ENCODE measurements around the gene KRT9.
"Not testable (repeated sequence)": the region's sequence is repeated elsewhere in the genome, so short reads cannot be mapped to it uniquely, and the experiment has no call there.

The KRT9 gene

GRCh38 chr17:41599680-41600079 lies 27.8 kb upstream of the KRT9 start:
- no peak for DNase-seq

- DNase-seq: no peak
These were observed 23.7 kb upstream of the KRT9 start for GRCh38 chr17:41595585-41595984.

GRCh38 chr17:41594363-41594915 lies 22.6 kb upstream of the KRT9 start:
- no peak for DNase-seq

- DNase-seq: no peak
These were observed 21.6 kb upstream of the KRT9 start for GRCh38 chr17:41593306-41593981.

GRCh38 chr17:41592601-41593305 lies 20.9 kb upstream of the KRT9 start:
- no peak for DNase-seq

GRCh38 chr17:41589301-41589700 lies 17.4 kb upstream of the KRT9 start:
- no peak for DNase-seq

- no peak for DNase-seq
These were observed 16.4 kb upstream of the KRT9 start for GRCh38 chr17:41588126-41588810.

GRCh38 chr17:41586863-41587495 lies 15.1 kb upstream of the KRT9 start, which contains the start of gene KRT14:
Gene KRT14, minus strand, starts transcription at chr17:41586895. Its CDS starts 61 bp downstream, at chr17:41586834.
- DNase-seq: no peak

- DNase-seq: no peak
These were observed 13.6 kb upstream of the KRT9 start for GRCh38 chr17:41585301-41586056.

GRCh38 chr17:41584331-41584927 lies 12.6 kb upstream of the KRT9 start:
- DNase-seq: not testable (repeated sequence)

- DNase-seq: no peak
These were observed 11.6 kb upstream of the KRT9 start for GRCh38 chr17:41583137-41584127.

- not testable (repeated sequence) for DNase-seq
These were observed 10.5 kb upstream of the KRT9 start for GRCh38 chr17:41582061-41582968.

- DNase-seq: no peak
These were observed 9.7 kb upstream of the KRT9 start for GRCh38 chr17:41581366-41582060.

- DNase-seq: no peak
These were observed 9.0 kb upstream of the KRT9 start for GRCh38 chr17:41580687-41581365.

GRCh38 chr17:41580244-41580575 lies 8.4 kb upstream of the KRT9 start:
- no peak for DNase-seq

GRCh38 chr17:41579484-41580243 lies 7.8 kb upstream of the KRT9 start:
- DNase-seq: peak; percentile 82

GRCh38 chr17:41578971-41579370 lies 7.1 kb upstream of the KRT9 start:
- DNase-seq: no peak

- no peak for DNase-seq
These were observed 6.7 kb upstream of the KRT9 start for GRCh38 chr17:41578538-41578937.
